NCI-H2196 treated with DMSO at 0.1 percent for 48 hours (cell line): ENCODE data around the gene TANC2.

Experiments used
- DNase-seq: peaks from one replicate; lab custom pipeline; 2025; ENCODE audit not compliant: unreplicated experiment; lab: John Stamatoyannopoulos, UW

TANC2 gene

GRCh38 chr17:62999736-63000135, 33.7 kb downstream of the TANC2 start:
- DNase-seq = no peak

- DNase-seq = no peak
Measured at GRCh38 chr17:63001689-63002394, 35.8 kb downstream of the TANC2 start.

- no peak for DNase-seq
Measured at GRCh38 chr17:63002625-63003024, 36.6 kb downstream of the TANC2 start.

GRCh38 chr17:63015824-63016223, 49.8 kb downstream of the TANC2 start:
- DNase-seq = no peak
